ENCODE data around the gene CENPS. TPM values are rescaled to one million over a fixed set of nuclear protein-coding genes. Genes with fewer than 3 reads are reported as not detected.

The CENPS gene
- total and polyA plus RNA-seq, 2 of the 8 experiments (the other 6 are each of a cell fraction or from before 2014, with no cell fraction given), result 7.8 to 20.3 TPM

- TF ChIP-seq POLR2AphosphoS5 (IDR thresholded peaks at IDR 0.05; ENCODE audit: low read depth, low read length), result no peak
These were observed 60.2 kb downstream of the CENPS start (continued) for GRCh38 chr1:10490286-10490970.

Other genes with a start within 250 kb of the CENPS start
- 73.9 and 74.2 TPM in 2 replicates for gene KIF1B, start 219.9 kb upstream of the CENPS start, total RNA-seq (2021; fragmentation: NEBNext Ultra II Directional; extraction: Animal tissue kit (Norgen Biotek cat#: 25700))
- gene KIF1B, start 219.9 kb upstream of the CENPS start, polyA plus RNA-seq (2011; rRNA removed), result 39.1 and 41.4 TPM in 2 replicates
- gene PGD, start 31.4 kb upstream of the CENPS start, total RNA-seq (2021; fragmentation: NEBNext Ultra II Directional; extraction: Animal tissue kit (Norgen Biotek cat#: 25700)), result 331 and 340 TPM in 2 replicates
- 191 and 227 TPM in 2 replicates for gene PGD, start 31.4 kb upstream of the CENPS start, polyA plus RNA-seq (2011; rRNA removed)
- gene CORT, start 19.6 kb downstream of the CENPS start, total RNA-seq (2021; fragmentation: NEBNext Ultra II Directional; extraction: Animal tissue kit (Norgen Biotek cat#: 25700)), result 0.30 and 0.38 TPM in 2 replicates
- 0.09 and 0.15 TPM in 2 replicates for gene CORT, start 19.6 kb downstream of the CENPS start, polyA plus RNA-seq (2011; rRNA removed)
- 78.3 and 79.9 TPM in 2 replicates for gene DFFA, start 42.1 kb downstream of the CENPS start, total RNA-seq (2021; fragmentation: NEBNext Ultra II Directional; extraction: Animal tissue kit (Norgen Biotek cat#: 25700))
- gene DFFA, start 42.1 kb downstream of the CENPS start, polyA plus RNA-seq (2011; rRNA removed), result 30.9 and 34.3 TPM in 2 replicates
- gene PEX14, start 44.5 kb downstream of the CENPS start, total RNA-seq (2021; fragmentation: NEBNext Ultra II Directional; extraction: Animal tissue kit (Norgen Biotek cat#: 25700)), result 19.8 and 25.5 TPM in 2 replicates
- gene PEX14, start 44.5 kb downstream of the CENPS start, polyA plus RNA-seq (2011; rRNA removed), result 13.0 and 24.0 TPM in 2 replicates

All from H1 (cell line).